HepG2 (cell line): ENCODE measurements around the gene TMEM61.

ENCODE experiments used
- CEBPG ChIP-seq: IDR thresholded peaks from 2 replicates; pipeline ENCODE4 v1.6.1; 2016
- CTCF ChIP-seq: sonication (generic); formaldehyde crosslinking; IDR thresholded peaks from 2 replicates; pipeline ENCODE4 v1.5.0; 2020; ENCODE audit warnings: mild to moderate bottlenecking, missing genetic modification reagents, moderate library complexity
- E2F5 ChIP-seq: sonication (generic); formaldehyde crosslinking; conservative IDR thresholded peaks from 2 replicates; pipeline ENCODE4 v1.4.0; 2020; ENCODE audit warnings: missing genetic modification reagents
- ELF1 ChIP-seq: sonication (generic); formaldehyde crosslinking; IDR thresholded peaks from 2 replicates; pipeline ENCODE4 v1.4.0; 2020; ENCODE audit warnings: missing genetic modification reagents
- FOXJ3 ChIP-seq: sonication (generic); formaldehyde crosslinking; IDR thresholded peaks from 2 replicates; pipeline ENCODE4 v1.4.0; 2020; ENCODE audit warnings: missing genetic modification reagents, mild to moderate bottlenecking, borderline replicate concordance
- SIN3A ChIP-seq: IDR thresholded peaks from 2 replicates; pipeline ENCODE4 v1.6.1; 2011; ENCODE audit warnings: low read depth, mild to moderate bottlenecking, control low read depth, low read length, borderline replicate concordance
- SP2 ChIP-seq: sonication (generic); formaldehyde crosslinking; IDR thresholded peaks from 2 replicates; pipeline ENCODE4 v1.5.1; 2020; ENCODE audit warnings: mild to moderate bottlenecking, missing genetic modification reagents
- TAF1 ChIP-seq: sonication (generic); formaldehyde crosslinking; IDR thresholded peaks from 2 replicates; pipeline ENCODE4 v1.4.0; 2020; ENCODE audit warnings: missing genetic modification reagents
- THYN1 ChIP-seq: sonication (generic); formaldehyde crosslinking; IDR thresholded peaks from 2 replicates; pipeline ENCODE4 v1.8.1; 2023; ENCODE audit warnings: low read depth, mild to moderate bottlenecking, moderate library complexity, missing genetic modification reagents, borderline replicate concordance
- YY1 ChIP-seq: IDR thresholded peaks from 2 replicates; pipeline ENCODE4 v1.6.1; 2011; ENCODE audit warnings: low read length, low read depth, moderate library complexity, mild to moderate bottlenecking; ENCODE audit not compliant: insufficient read depth, insufficient replicate concordance
- ZFP62 ChIP-seq: sonication (generic); formaldehyde crosslinking; IDR thresholded peaks from 2 replicates; pipeline ENCODE4 v1.4.0; 2020; ENCODE audit warnings: missing genetic modification reagents
- ZMYM2 ChIP-seq: sonication (generic); formaldehyde crosslinking; IDR thresholded peaks from 2 replicates; pipeline ENCODE4 v1.8.0; 2022; ENCODE audit warnings: mild to moderate bottlenecking, missing genetic modification reagents
- ZNF441 ChIP-seq: sonication (generic); formaldehyde crosslinking; IDR thresholded peaks from 2 replicates; pipeline ENCODE4 v1.7.0; 2021; ENCODE audit warnings: missing genetic modification reagents, borderline replicate concordance

- TF ChIP-seq ZFP62 (CRISPR knock-in tag) (no peak), CTCF (CRISPR knock-in tag) (no peak), FOXJ3 (CRISPR knock-in tag) (no peak), ZMYM2 (CRISPR knock-in tag) (no peak), SIN3A (no peak), TAF1 (CRISPR knock-in tag) (no peak), YY1 (no peak), CEBPG (CRISPR knock-in tag) (no peak), SP2 (CRISPR knock-in tag) (no peak), ZNF441 (CRISPR knock-in tag) (no peak), ELF1 (CRISPR knock-in tag) (no peak), E2F5 (CRISPR knock-in tag) (no peak), THYN1 (CRISPR knock-in tag) (no peak)
Measured at GRCh38 chr1:54945393-54945936, 35.0 kb upstream of the TMEM61 start.
